ENCODE data around the gene RIIAD1.

RIIAD1 gene

GRCh38 chr1:151715726-151716404 is 5.5 kb upstream of the RIIAD1 start:
- no peak for TF ChIP-seq CTCF (IDR thresholded peaks at IDR 0.05; ENCODE audit: low read depth, low read length)
- H3K4me3 ChIP-seq (ENCODE audit: low read depth, low read length) = no peak overlapping the region

DNA sequence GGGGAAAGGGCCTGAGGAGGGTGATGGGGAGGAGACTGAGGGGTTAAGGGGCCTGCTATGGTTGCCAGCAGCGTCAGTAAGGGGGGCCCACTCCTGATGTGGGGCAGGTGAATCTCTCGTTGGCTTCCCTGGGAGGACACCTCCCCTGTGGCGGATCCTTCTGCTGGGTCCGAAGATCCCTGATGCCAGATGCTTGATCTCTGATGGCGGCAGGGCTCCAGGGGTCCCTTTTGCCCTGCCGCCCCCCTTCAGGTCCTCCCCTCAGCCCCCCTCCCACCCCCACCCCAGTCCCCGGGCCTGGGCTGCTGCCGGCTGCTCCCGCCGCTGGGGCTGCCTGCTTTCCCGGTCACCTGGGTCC is 4.9 kb upstream of the RIIAD1 start:
- H3K4me3 ChIP-seq (ENCODE audit: low read depth, low read length) = no peak overlapping the region
- no peak for TF ChIP-seq CTCF (IDR thresholded peaks at IDR 0.05; ENCODE audit: low read depth, low read length)

DNA sequence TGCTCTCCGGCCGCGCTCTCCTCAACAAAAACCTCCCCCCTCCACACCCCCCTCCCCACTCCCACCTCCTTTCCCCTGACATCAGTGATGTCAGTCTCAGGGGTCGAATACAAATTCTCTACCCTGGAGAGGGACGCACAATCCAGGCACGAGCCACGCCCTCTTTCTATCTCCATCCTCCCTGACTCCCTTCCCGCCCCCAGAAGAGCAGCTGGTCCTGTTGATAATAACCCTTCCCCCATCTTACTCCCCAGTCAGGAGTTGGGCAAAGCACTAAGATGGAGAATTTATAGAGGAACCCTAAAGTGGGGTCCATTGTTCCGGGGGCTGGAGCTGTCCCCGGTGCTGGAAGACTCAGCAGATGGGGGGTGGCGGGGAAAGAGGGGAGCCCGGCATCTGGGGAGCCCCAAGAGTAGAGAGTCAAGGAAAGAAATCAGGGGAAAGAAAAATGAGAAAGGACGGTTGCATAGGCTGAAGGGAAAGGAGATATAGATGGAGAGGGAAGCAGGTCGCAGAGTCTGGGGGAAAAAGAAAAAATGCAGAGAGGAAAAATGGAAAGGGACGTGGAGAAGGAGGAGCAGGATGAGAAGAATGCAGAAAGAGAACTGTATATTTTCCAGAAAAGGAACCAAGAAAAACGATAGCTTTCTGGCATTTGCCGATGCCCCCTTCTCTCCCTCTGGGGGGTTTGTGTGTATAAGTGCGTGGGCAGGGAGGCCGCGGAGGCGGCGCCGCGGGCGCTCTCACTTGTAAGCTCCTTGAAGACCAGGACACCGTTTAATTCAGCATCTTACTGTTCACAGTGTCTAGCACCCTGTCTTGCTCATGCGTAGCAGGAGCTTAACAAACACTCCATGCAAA is 4.3 kb upstream of the RIIAD1 start, which contains the start of gene CELF3:
CELF3 (minus strand) TSS at position 33 of the 861 bp plus-strand sequence. CDS start 783 bp downstream, outside the sequence.
- H3K4me3 ChIP-seq (ENCODE audit: low read depth, low read length) = no peak within 1 kb of the TSS
- no peak for TF ChIP-seq CTCF (IDR thresholded peaks at IDR 0.05; ENCODE audit: low read depth, low read length)

GRCh38 chr1:151718011-151718431 is 3.3 kb upstream of the RIIAD1 start:
- no peak for TF ChIP-seq CTCF (IDR thresholded peaks at IDR 0.05; ENCODE audit: low read depth, low read length)
- H3K4me3 ChIP-seq (ENCODE audit: low read depth, low read length) = no peak overlapping the region

GRCh38 chr1:151718666-151719065 is 2.7 kb upstream of the RIIAD1 start:
- no peak for TF ChIP-seq CTCF (IDR thresholded peaks at IDR 0.05; ENCODE audit: low read depth, low read length)
- H3K4me3 ChIP-seq (ENCODE audit: low read depth, low read length) = no peak overlapping the region

- H3K4me3 ChIP-seq (ENCODE audit: low read depth, low read length) = no peak overlapping the region; the same call in 1 of the 2 replicates
- TF ChIP-seq CTCF (IDR thresholded peaks at IDR 0.05; ENCODE audit: low read depth, low read length) = no peak
These were observed 1.2 kb upstream of the RIIAD1 start for GRCh38 chr1:151720125-151720524.

- peak overlapping the region; percentile 55 for H3K4me3 ChIP-seq (ENCODE audit: low read depth, low read length)
- no peak for TF ChIP-seq CTCF (IDR thresholded peaks at IDR 0.05; ENCODE audit: low read depth, low read length)
These were observed 768 bp upstream of the RIIAD1 start for GRCh38 chr1:151720554-151720953.

All from WI38 (cell line).